Amniotic stem cell (primary cell): ENCODE measurements around the gene PRDM5.

ENCODE experiments used
- DNase-seq: peaks from one replicate; lab custom pipeline; 2025; lab: John Stamatoyannopoulos, UW

The PRDM5 gene

GRCh38 chr4:120855307-120856001 lies 67.1 kb downstream of the PRDM5 start:
- DNase-seq = no peak

GRCh38 chr4:120853161-120853935 lies 69.2 kb downstream of the PRDM5 start:
- DNase-seq = no peak

GRCh38 chr4:120850018-120850599 lies 72.4 kb downstream of the PRDM5 start:
- peak; percentile 37 for DNase-seq

- no peak for DNase-seq
These were observed 75.4 kb downstream of the PRDM5 start for GRCh38 chr4:120847019-120847582.

GRCh38 chr4:120844528-120844921 lies 78.0 kb downstream of the PRDM5 start:
- no peak for DNase-seq

GRCh38 chr4:120843849-120844527 lies 78.5 kb downstream of the PRDM5 start:
- DNase-seq = no peak

GRCh38 chr4:120842031-120842430 lies 80.5 kb downstream of the PRDM5 start:
- DNase-seq = no peak

- DNase-seq = no peak
These were observed 80.9 kb downstream of the PRDM5 start for GRCh38 chr4:120841580-120841979.

GRCh38 chr4:120839974-120840751 lies 82.4 kb downstream of the PRDM5 start:
- no peak for DNase-seq

GRCh38 chr4:120839334-120839973 lies 83.1 kb downstream of the PRDM5 start:
- DNase-seq = no peak

GRCh38 chr4:120838784-120839183 lies 83.7 kb downstream of the PRDM5 start:
- no peak for DNase-seq

GRCh38 chr4:120837656-120838055 lies 84.9 kb downstream of the PRDM5 start:
- no peak for DNase-seq

GRCh38 chr4:120835342-120835741 lies 87.2 kb downstream of the PRDM5 start:
- no peak for DNase-seq

GRCh38 chr4:120830204-120830603 lies 92.3 kb downstream of the PRDM5 start:
- no peak for DNase-seq

GRCh38 chr4:120829113-120829831 lies 93.3 kb downstream of the PRDM5 start:
- DNase-seq = no peak

GRCh38 chr4:120826853-120827252 lies 95.7 kb downstream of the PRDM5 start:
- DNase-seq = no peak

- DNase-seq = no peak
These were observed 96.1 kb downstream of the PRDM5 start for GRCh38 chr4:120826449-120826848.

- DNase-seq = no peak
These were observed 97.6 kb downstream of the PRDM5 start for GRCh38 chr4:120824946-120825345.

- no peak for DNase-seq
These were observed 100.5 kb downstream of the PRDM5 start for GRCh38 chr4:120821977-120822376.

GRCh38 chr4:120821029-120821428 lies 101.5 kb downstream of the PRDM5 start:
- DNase-seq = no peak
